Esophagus muscularis mucosa (tissue), 3 donors: Measurements from ENCODE around the gene BCL7C.

ENCODE experiments used
- CTCF ChIP-seq, 3 experiments: fragments of 200-600 bp in 2 of 3; fragments of 450-650 bp in 1 of 3; sonication (generic) in 2 of 3; IDR thresholded peaks; one replicate each; pipeline ENCODE4 v1.5.1; 2017 to 2019; ENCODE audit warnings: antibody characterized with exemption in 3 of 3, mild to moderate bottlenecking in 2 of 3, moderate library complexity in 1 of 3
- POLR2A ChIP-seq: fragments of 450-650 bp; IDR thresholded peaks from one replicate; pipeline ENCODE4 v1.6.1; 2017; ENCODE audit warnings: antibody characterized with exemption, moderate library complexity, mild to moderate bottlenecking, low read depth

- no peak for TF ChIP-seq CTCF (IDR thresholded peaks at IDR 0.05)
- TF ChIP-seq POLR2A: no peak
Measured at GRCh38 chr16:30876867-30877266, 17.0 kb downstream of the BCL7C start.
